Cardiac fibroblast (primary cell): ENCODE results near the gene ZNF536.

ENCODE experiments used
- DNase-seq, 2 donors: peaks; one replicate each; pipeline versions ENCODE4 v3.0.0 to v3.0.0-alpha.2; 2010; ENCODE audit warnings: low read depth in 2 of 2
- H3K4me3 ChIP-seq, 2 donors: replicated peaks in 1 of 2; 1 replicate in 1 of 2; 2 replicates in 1 of 2; pipeline ENCODE4 v1.5.1; 2011; ENCODE audit warnings: low read depth in 2 of 2, low read length in 2 of 2, mild to moderate bottlenecking in 2 of 2, moderate library complexity in 1 of 2
- TF ChIP-seq, protein P1 (sequence below): IDR thresholded peaks from one replicate; pipeline ENCODE4 v1.5.1; 2011; ENCODE audit warnings: low read depth, mild to moderate bottlenecking, low read length, inconsistent platforms

The ZNF536 gene

DNA sequence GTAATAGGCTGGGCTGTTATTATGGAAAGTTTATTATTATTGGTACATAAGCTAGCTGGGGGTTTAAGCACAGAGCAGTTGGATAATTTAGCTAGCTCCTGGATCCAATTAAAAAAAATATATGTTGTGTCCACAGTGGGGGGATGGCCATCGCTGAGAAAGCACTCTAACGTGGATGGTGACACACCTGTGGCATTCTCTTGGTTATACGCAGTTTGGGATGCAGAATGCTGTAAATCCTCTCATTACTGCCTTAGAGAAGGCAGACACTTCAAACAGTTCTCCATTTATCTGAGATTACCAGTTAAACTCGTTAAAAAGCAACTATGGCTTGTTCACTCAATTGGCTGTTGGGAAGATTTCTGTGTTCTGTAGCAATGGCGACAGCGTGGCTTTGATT, 2.4 kb upstream of the ZNF536 start:
- TF ChIP-seq, protein P1, sequence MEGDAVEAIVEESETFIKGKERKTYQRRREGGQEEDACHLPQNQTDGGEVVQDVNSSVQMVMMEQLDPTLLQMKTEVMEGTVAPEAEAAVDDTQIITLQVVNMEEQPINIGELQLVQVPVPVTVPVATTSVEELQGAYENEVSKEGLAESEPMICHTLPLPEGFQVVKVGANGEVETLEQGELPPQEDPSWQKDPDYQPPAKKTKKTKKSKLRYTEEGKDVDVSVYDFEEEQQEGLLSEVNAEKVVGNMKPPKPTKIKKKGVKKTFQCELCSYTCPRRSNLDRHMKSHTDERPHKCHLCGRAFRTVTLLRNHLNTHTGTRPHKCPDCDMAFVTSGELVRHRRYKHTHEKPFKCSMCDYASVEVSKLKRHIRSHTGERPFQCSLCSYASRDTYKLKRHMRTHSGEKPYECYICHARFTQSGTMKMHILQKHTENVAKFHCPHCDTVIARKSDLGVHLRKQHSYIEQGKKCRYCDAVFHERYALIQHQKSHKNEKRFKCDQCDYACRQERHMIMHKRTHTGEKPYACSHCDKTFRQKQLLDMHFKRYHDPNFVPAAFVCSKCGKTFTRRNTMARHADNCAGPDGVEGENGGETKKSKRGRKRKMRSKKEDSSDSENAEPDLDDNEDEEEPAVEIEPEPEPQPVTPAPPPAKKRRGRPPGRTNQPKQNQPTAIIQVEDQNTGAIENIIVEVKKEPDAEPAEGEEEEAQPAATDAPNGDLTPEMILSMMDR = no peak
- DNase-seq = no peak
- H3K4me3 ChIP-seq = no peak overlapping the region

DNA sequence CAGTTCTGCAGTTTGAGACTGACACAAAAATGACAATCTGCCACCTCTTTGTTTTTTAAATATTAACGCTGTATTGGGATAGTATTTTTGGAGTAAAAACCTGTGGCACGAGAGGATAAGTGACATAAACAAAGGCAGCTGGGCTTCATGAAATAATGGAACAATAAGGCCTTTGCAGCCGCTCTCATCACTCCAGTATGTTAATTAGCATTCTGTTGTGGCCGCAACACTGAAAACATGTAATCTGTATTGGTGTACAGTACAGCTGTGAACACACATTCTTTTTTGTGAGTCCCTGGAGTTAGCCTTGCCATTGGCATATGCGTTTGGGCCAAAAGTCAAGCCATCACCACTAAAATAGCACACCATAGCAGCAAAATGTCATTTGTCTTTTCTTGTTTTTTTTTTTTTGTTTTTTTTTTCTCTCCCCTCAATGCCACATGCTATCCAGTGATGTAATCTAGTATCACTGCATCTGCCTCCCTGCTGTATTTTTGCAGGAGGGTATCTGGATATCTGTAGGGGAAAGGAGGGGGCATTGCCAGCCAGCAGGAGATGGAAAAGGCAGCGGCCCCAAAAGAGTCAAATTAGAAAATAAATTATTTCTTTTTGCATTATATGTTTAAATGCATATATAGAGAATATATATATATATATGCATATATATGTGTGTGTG, 885 bp upstream of the ZNF536 start:
- TF ChIP-seq, protein P1 = no peak
- no peak for DNase-seq
- no peak overlapping the region for H3K4me3 ChIP-seq

DNA sequence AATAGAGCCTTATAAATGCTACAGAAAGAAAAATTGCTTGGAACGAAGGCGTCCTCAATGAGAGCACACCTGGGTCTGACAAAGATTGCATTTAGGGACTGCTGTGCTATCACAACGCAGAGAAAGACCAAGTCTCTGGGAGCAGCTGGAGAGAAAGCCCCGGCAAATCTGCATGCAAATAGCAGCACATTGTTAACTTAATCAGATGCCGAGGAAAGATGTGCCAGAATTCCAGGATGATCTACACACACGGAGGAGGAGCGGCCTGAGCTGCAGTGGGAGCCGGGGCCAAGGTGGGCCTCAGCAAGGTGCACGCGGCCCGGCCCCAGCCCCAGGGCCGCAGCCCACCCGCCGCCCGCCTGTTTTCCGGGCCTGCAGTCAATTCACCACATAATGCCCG, 1.4 kb downstream of the ZNF536 start:
- H3K4me3 ChIP-seq = no peak overlapping the region
- TF ChIP-seq, protein P1 = no peak
- DNase-seq = no peak

DNA sequence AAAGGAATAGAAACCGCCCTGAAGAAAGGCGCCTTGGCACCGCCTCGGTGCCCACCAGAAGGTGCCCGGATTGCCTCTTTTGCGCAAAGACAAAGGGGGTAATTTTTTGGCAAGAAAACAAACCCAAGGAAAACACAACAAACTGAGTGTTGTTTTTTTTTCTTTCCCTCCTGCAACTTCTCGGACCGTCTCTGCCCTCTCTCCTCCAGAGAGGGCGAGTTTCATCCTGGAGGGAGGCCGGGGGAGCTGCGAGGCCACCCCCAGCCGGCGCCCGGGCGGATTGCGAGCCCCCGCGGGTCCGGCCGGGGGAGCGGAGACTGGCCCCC, 2.3 kb downstream of the ZNF536 start:
- DNase-seq = no peak
- no peak overlapping the region for H3K4me3 ChIP-seq
- TF ChIP-seq, protein P1 = no peak

DNA sequence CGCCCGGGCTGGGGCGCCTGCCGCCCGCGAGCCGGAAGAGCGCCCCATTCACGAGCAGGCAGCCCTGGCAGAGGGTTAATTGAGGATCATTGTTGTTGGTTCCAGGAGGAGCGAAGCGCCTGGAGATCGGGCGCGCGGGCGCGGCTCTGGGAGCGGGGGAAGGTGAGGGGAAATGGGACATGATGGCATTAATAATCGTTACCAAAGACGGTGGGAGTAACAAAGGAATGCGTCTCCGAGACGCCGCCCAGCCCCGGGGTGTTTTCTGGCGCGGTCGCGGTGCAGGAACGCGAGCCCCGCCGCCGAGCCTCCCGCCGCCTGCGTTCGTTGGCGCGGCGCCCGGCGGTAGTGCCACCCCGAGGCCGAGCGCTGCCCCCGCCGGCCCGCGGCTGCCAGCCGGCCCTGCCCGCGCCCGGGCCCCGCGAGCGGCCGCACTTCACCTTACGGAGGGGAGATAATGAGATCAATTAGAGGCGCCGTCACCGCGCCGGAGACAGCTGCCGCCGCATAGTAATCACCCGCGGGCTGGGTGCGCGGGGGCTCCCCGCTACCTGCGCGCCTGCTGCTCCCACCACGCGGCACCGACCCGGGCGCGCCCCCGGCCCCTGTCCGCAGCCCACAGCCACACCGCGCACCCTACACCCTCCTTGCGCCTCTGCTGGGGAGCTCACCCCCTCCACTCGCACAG, 2.8 kb downstream of the ZNF536 start:
- no peak for DNase-seq
- no peak overlapping the region for H3K4me3 ChIP-seq
- TF ChIP-seq, protein P1 = no peak

DNA sequence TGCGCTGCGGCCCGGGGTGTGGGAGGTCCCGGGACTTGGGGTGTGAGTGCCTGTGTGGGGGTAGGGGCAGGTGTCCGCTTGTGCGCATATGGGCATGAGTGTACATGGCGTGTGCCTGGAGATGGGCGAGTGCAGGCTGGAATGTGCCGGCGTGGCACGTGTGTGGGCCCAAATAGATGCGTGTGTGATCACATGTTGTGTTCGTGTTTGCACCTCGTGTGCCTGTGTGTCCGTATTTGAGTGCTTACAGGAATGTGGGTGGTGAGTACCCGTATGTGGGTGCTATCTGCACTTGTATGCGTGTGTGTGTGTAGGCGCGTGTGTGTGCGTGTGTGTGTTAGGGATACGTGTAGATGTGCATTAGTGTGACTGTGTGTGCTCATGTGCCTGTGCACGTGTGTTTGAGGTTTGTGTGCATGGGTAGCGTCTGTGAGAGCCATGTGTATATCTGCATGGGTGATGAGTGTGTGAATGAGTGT, 3.4 kb downstream of the ZNF536 start:
- H3K4me3 ChIP-seq = no peak overlapping the region

More for the DNA sequence above, 3.4 kb downstream of the ZNF536 start:
- DNase-seq = no peak
- TF ChIP-seq, protein P1 = no peak
